ENCODE measurements around the gene SNAPC3.

Gene SNAPC3

GRCh38 chr9:15480028-15480427 is 57.4 kb downstream of the SNAPC3 start:
- Histone ChIP-seq H2AFZ (ENCODE audit: low read depth, low read length) (no peak overlapping the region), H3K27ac (ENCODE audit: low read length) (no peak overlapping the region), H4K20me1 (ENCODE audit: insufficient read depth, low read length) (peaks cover 7% of the 10 kb centered on the region; the same call in 1 of the 2 replicates), H3K9ac (ENCODE audit: low read length) (no peak overlapping the region), H3K4me2 (ENCODE audit: low read length) (no peak overlapping the region), H3K4me1 (ENCODE audit: low read length) (peaks cover 4% of the 10 kb centered on the region), H3K36me3 (replicated peaks; ENCODE audit: low read depth, low read length) (peaks cover 31% of the 10 kb centered on the region), H3K27me3 (ENCODE audit: low read depth, low read length) (no peaks in the 10 kb centered on the region), H3K79me2 (ENCODE audit: low read length) (no peaks in the 10 kb centered on the region), H3K4me3 (ENCODE audit: low read length) (no peak overlapping the region), H3K9me3 (ENCODE audit: insufficient read depth, low read length) (no peaks in the 10 kb centered on the region)
- TF ChIP-seq EZH2phosphoT487 (IDR thresholded peaks at IDR 0.05; ENCODE audit: low read depth): no peak
- TF ChIP-seq CTCF (IDR thresholded peaks at IDR 0.05; ENCODE audit: low read depth, low read length): no peak

GRCh38 chr9:15482146-15482545 is 59.5 kb downstream of the SNAPC3 start:
- Histone ChIP-seq H3K4me1 (ENCODE audit: low read length) (peaks cover 8% of the 10 kb centered on the region), H3K4me3 (ENCODE audit: low read length) (no peak overlapping the region), H3K9ac (ENCODE audit: low read length) (no peak overlapping the region), H3K4me2 (ENCODE audit: low read length) (no peak overlapping the region), H3K79me2 (ENCODE audit: low read length) (no peaks in the 10 kb centered on the region), H3K36me3 (replicated peaks; ENCODE audit: low read depth, low read length) (peaks cover 21% of the 10 kb centered on the region), H4K20me1 (ENCODE audit: insufficient read depth, low read length) (peaks cover 3% of the 10 kb centered on the region; the same call in 1 of the 2 replicates), H3K27ac (ENCODE audit: low read length) (no peak overlapping the region), H3K27me3 (ENCODE audit: low read depth, low read length) (no peaks in the 10 kb centered on the region), H3K9me3 (ENCODE audit: insufficient read depth, low read length) (no peaks in the 10 kb centered on the region), H2AFZ (ENCODE audit: low read depth, low read length) (no peak overlapping the region)
- TF ChIP-seq CTCF (IDR thresholded peaks at IDR 0.05; ENCODE audit: low read depth, low read length): no peak
- TF ChIP-seq EZH2phosphoT487 (IDR thresholded peaks at IDR 0.05; ENCODE audit: low read depth): no peak

- Histone ChIP-seq H3K4me3 (ENCODE audit: low read length) (no peak overlapping the region), H4K20me1 (ENCODE audit: insufficient read depth, low read length) (peaks cover 3% of the 10 kb centered on the region; the same call in 1 of the 2 replicates), H2AFZ (ENCODE audit: low read depth, low read length) (no peak overlapping the region), H3K79me2 (ENCODE audit: low read length) (no peaks in the 10 kb centered on the region), H3K9ac (ENCODE audit: low read length) (no peak overlapping the region), H3K27me3 (ENCODE audit: low read depth, low read length) (no peaks in the 10 kb centered on the region), H3K27ac (ENCODE audit: low read length) (no peak overlapping the region), H3K36me3 (replicated peaks; ENCODE audit: low read depth, low read length) (peaks cover 13% of the 10 kb centered on the region), H3K4me2 (ENCODE audit: low read length) (no peak overlapping the region), H3K4me1 (ENCODE audit: low read length) (peaks cover 8% of the 10 kb centered on the region), H3K9me3 (ENCODE audit: insufficient read depth, low read length) (no peaks in the 10 kb centered on the region)
- TF ChIP-seq EZH2phosphoT487 (IDR thresholded peaks at IDR 0.05; ENCODE audit: low read depth): no peak
- no peak for TF ChIP-seq CTCF (IDR thresholded peaks at IDR 0.05; ENCODE audit: low read depth, low read length)
Measured at GRCh38 chr9:15484802-15485201, 62.1 kb downstream of the SNAPC3 start.

- Histone ChIP-seq H3K36me3 (replicated peaks; ENCODE audit: low read depth, low read length) (peaks cover 17% of the 10 kb centered on the region), H3K9me3 (ENCODE audit: insufficient read depth, low read length) (no peaks in the 10 kb centered on the region), H2AFZ (ENCODE audit: low read depth, low read length) (no peak overlapping the region), H3K4me1 (ENCODE audit: low read length) (peaks cover 8% of the 10 kb centered on the region), H3K4me2 (ENCODE audit: low read length) (no peak overlapping the region), H3K27me3 (ENCODE audit: low read depth, low read length) (no peaks in the 10 kb centered on the region), H3K4me3 (ENCODE audit: low read length) (no peak overlapping the region), H3K27ac (ENCODE audit: low read length) (no peak overlapping the region), H3K79me2 (ENCODE audit: low read length) (peaks cover 4% of the 10 kb centered on the region), H3K9ac (ENCODE audit: low read length) (no peak overlapping the region), H4K20me1 (ENCODE audit: insufficient read depth, low read length) (peaks cover 5% of the 10 kb centered on the region)
- TF ChIP-seq EZH2phosphoT487 (IDR thresholded peaks at IDR 0.05; ENCODE audit: low read depth) (no peak), CTCF (IDR thresholded peaks at IDR 0.05; ENCODE audit: low read depth, low read length) (peak; percentile 51)
Measured at GRCh38 chr9:15485836-15486666, 63.4 kb downstream of the SNAPC3 start.

Measured in OCI-LY3 (cell line).